HS-27A (cell line): ENCODE data around the gene RAB5B.
"Not testable (repeated sequence)": the region's sequence is repeated elsewhere in the genome, so short reads cannot be mapped to it uniquely, and the experiment has no call there.

Experiments used
- DNase-seq: peaks from one replicate; pipeline ENCODE4 v3.0.0-alpha.2; 2012; ENCODE audit warnings: low read depth, missing footprints

The RAB5B gene

GRCh38 chr12:55982319-55982936 lies 8.6 kb downstream of the RAB5B start:
- DNase-seq = no peak

GRCh38 chr12:55983232-55983842 lies 9.5 kb downstream of the RAB5B start:
- no peak for DNase-seq

DNA sequence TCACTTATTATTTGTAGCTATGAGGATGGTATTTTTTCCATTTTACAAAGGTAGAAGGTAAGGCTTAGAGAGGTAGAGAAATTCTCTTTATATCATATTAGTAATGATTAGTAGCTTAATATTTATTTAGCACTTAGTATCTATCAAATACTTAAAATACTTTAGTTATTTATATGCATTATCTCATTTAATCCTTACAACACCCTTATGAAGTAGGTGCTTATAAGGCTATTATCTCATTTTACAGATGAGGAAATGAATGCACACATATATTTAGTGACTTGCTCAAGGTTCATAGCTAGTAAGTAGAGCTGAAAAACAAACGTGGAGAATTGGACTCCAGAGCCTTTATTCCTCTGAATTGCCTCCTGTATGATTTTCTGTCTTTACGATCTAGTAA lies 11.0 kb downstream of the RAB5B start:
- no peak for DNase-seq

DNA sequence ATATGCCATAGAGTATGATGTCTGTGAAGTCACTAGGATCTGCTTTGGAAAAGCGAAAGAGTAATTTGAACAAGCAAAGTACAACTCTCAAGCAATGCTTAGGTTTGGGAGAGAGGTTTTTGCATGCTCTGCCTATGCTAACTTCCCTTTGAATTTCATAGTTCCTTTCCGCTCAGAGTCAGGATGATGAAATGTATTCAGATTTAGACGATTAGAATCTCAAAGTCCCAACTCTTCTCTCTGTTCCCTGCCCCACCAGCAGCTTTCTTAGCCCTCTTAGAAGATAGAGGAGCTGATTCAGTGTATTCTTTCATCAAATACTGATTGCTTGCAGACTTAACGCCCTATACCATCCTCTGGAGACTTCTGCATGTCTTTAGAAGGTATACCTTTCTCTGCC lies 11.5 kb downstream of the RAB5B start:
- no peak for DNase-seq

GRCh38 chr12:55985976-55986375 lies 12.1 kb downstream of the RAB5B start:
- DNase-seq = not testable (repeated sequence)

DNA sequence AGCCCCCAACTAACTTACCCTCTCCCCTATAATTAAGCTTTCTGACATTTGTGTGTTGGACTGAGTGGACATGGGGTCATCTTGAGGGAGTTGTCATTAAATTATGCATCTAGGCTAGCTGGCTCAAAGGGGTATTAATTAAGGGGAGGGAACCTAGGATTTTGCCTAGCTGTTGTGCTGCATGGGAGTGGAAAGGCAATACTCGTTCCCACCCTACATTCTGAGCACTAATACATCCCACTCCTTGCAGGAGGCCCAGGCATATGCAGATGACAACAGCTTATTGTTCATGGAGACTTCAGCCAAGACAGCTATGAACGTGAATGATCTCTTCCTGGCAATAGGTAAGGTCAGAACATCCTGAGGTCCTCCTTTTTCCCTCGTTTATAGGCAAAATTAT lies 17.2 kb downstream of the RAB5B start:
- DNase-seq = no peak

- no peak for DNase-seq
Measured at GRCh38 chr12:55993230-55993853, 19.5 kb downstream of the RAB5B start.

- DNase-seq = no peak
Measured at GRCh38 chr12:55995366-55995765, 21.5 kb downstream of the RAB5B start.

DNA sequence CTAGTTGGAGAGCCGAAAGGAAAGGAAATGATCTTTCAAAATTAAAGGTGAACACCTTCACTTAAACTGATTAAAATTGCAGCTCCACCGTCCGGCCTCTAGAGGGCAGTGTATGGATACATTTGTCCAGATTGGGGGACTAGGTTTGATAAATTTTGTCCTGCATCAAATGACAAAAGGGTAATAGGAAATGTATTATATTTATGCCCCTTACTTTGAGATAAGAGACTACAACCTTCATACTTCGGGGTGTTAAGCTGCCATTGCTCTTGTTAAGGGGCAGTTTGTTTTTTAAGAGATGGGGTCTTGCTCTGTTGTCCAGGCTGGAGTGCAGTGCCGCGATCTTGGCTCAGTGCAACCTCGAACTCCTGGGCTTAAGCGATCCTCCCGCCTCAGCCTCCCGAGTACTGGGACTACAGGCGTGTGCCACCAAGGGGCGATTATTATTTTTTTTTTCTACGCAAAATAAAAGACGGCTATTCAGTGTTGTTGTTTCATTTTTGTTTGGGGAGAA lies 22.4 kb downstream of the RAB5B start:
- no peak for DNase-seq

- peak; percentile 79 for DNase-seq
Measured at GRCh38 chr12:55996715-55997534, 23.0 kb downstream of the RAB5B start, which contains the start of gene SUOX. TSS of gene SUOX (plus strand) at chr12:55997276. CDS start at chr12:56002222, 4,946 bp downstream.

DNA sequence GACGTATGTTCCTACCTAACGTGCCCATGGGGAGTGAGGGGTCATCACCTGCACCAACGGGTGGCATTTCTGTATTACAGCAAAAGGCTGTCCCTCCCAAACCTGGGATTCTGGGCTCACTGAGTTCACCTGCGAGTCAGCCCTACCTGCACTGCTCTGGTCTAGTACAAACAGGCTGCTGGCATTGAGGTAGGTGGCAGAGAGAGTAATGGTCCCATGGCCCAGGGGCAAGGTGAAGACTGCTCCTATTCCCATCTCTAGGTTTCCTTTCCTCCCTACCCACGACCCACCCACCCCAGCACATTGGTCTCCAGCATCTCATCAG lies 23.6 kb downstream of the RAB5B start:
- DNase-seq = no peak

DNA sequence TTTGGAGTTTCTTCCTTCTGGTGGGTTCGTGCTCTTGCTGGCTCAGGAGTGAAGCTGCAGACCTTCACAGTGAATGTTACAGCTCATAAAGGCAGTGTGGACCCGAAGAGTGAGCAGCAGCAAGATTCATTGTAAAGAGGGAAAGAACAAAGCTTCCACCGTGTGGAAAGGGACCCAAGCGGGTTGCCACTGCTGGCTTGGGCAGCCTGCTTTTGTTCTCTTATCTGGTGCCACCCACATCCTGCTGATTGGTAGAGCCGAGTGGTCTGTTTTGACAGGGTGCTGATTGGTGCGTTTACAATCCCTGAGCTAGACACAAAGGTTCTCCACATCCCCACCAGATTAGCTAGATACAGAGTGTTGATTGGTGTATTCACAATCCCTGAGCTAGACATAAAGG lies 25.6 kb downstream of the RAB5B start:
- not testable (repeated sequence) for DNase-seq

- DNase-seq = not testable (repeated sequence)
Measured at GRCh38 chr12:55999999-56000540, 26.2 kb downstream of the RAB5B start.

GRCh38 chr12:56001487-56002100 lies 27.7 kb downstream of the RAB5B start:
- no peak for DNase-seq

DNA sequence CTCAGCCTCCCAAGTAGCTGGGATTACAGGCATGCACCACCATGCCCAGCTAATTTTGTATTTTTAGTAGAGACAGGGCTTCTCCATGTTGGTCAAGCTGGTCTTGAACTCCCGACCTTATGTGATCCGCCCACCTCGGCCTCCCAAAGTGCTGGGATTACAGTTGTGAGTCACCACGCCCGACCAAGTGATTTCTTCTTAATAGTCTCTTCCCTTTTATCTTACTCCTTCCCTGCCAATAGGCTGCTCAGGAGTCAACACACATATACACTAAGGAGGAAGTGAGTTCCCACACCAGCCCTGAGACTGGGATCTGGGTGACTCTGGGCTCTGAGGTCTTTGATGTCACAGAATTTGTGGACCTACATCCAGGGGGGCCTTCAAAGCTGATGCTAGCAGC lies 29.5 kb downstream of the RAB5B start:
- DNase-seq = not testable (repeated sequence)

DNA sequence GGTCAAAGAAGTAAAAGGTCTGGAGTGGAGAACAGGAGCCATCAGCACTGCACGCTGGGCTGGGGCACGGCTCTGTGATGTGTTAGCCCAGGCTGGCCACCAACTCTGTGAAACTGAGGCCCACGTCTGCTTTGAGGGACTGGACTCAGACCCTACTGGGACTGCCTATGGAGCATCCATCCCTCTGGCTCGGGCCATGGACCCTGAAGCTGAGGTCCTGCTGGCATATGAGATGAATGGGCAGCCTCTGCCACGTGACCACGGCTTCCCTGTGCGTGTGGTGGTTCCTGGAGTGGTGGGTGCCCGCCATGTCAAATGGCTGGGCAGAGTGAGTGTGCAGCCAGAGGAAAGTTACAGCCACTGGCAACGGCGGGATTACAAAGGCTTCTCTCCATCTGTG lies 30.3 kb downstream of the RAB5B start:
- DNase-seq = no peak

DNA sequence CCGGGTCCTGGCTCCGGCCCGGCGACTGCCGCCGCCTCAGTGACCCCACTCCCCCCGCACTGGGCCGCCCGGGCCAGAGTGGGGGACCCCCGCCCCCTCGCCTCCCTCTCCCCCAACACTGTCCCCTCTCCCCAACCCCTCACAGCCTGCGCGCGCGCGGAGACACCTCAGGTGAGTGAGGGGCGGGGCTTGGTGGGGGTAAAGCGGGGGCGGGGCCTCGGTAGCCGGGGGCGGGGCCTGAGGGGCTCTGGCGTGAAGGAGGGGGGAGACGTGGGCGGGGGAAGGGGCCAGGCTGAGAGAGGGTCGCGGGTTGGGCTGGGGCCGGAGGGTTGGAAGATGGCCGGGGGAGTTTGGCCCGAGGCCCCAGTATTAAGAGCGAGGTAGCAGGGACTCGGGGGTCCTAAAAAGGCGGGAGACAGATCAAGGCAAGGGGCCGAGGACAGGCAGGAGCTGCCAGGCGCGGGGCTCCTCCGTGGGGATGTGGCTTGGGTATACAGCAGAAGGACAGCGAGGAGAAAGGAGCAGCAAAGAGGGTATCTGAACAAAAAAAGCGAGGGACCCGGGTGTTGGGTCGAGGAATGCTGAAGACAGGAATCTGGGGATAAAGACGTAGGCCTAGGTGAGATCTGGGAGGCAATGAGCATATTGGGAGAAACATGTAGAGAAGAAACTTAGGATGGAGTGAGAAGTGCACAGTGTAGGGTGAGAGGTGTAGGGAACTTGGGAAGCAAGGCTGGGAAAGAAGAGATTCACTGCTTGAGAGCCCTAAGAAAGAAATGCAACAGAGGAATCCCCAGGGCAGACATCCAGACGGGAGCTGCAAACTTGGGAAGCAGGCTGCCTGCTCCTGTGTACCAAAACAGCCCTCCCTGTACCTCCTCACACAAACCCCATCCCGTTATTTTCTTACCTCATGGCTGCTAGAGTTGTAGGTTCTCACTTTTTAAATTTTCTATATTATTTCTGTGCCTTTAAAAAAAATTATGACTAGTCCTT lies 34.0 kb downstream of the RAB5B start:
- DNase-seq = no peak

GRCh38 chr12:56010111-56010570 lies 36.3 kb downstream of the RAB5B start:
- no peak for DNase-seq

DNA sequence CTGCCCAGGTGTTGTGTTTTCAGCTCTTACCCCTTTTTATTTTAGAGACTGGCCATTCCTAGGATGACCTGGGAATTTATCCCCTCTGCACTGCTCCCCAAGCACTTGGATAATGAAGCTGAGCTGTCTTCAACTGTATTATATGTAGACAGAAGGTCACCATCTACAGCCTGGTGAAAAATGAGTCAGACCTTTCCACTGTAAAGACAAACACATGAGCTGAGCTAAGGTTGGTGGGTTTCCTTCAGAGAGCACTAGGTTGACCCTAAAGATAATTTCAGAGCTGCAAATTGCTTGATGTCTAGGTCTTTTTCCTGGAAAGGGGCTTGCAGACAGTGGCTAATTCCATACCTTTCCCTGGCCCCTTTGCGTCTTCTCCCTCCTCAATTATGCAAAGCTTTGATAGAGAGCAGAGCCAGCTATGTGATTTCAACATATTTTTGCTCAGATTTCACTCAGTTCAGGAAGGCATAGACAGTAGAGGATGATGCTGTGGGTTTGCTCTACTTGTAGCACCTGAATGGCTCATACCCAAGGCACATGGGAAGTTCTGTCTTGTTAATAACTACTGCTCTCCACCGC lies 37.7 kb downstream of the RAB5B start:
- DNase-seq = no peak

GRCh38 chr12:56013482-56013881 lies 39.6 kb downstream of the RAB5B start:
- no peak for DNase-seq
